K562 (cell line): Measurements from ENCODE around the gene LMO2. TPM values are rescaled to one million over a fixed set of nuclear protein-coding genes. Genes with fewer than 3 reads are reported as not detected.

ENCODE experiments used
- ATAC-seq: fragments of 200-7000 bp; cut with Tn5 transposase; 3 replicates; pipeline ENCODE4 v1.9.1; 2020; ENCODE audit warnings: moderate library complexity
- BruUV-seq: library from RNA; stranded (reverse); fragments of 400-500 nt; replicated peaks from 2 replicates; lab custom pipeline; 2021; lab: Mats Ljungman, UMichigan
- CTCF ChIA-PET: fragments of 300-600 bp; formaldehyde crosslinking; extraction: SDS; loops from one replicate; lab custom pipeline; 2021; ENCODE audit warnings: low intra/inter-chr PET ratio; lab: Yijun Ruan, JAX
- POLR2A ChIA-PET: fragments of 300-600, 350-650 bp; sonication (Branson Sonifier 250); formaldehyde crosslinking; extraction: SDS; loops from one replicate; lab custom pipeline; 2021; ENCODE audit warnings: antibody characterized with exemption, inconsistent platforms; lab: Yijun Ruan, JAX
- DNase-seq, 4 experiments: peaks; one replicate each; pipeline versions ENCODE4 v3.0.0 to v3.0.0-alpha.2; 2011 to 2018; ENCODE audit warnings: low spot score in 3 of 4, mixed read lengths in 3 of 4; ENCODE audit errors: extremely low read depth in 1 of 4
- FAIRE-seq: peaks from 2 replicates; lab custom pipeline; 2011; peaks lifted over from hg19 to GRCh38; lab: Jason Lieb, UNC
- H2AFZ ChIP-seq: 2 replicates; pipeline ENCODE4 v1.6.0; 2011; ENCODE audit warnings: low read depth, low read length, control low read depth, inconsistent platforms
- H3K27ac ChIP-seq: fragments of 200-600 bp; 3 replicates; pipeline ENCODE4 v1.8.0; 2011; ENCODE audit warnings: low read depth, mild to moderate bottlenecking, control low read depth, inconsistent platforms, low read length, moderate library complexity, mixed read lengths; ENCODE audit errors: extremely low read depth
- H3K27me3 ChIP-seq, 2 experiments: fragments of 300-600 bp in 1 of 2; 2 replicates in 1 of 2; 3 replicates in 1 of 2; pipeline versions ENCODE4 v1.6.0 to v1.8.0; 2011; ENCODE audit warnings: inconsistent platforms in 2 of 2, low read length in 2 of 2, mild to moderate bottlenecking in 1 of 2, mixed read lengths in 1 of 2, moderate library complexity in 1 of 2; ENCODE audit not compliant: control insufficient read depth in 2 of 2, insufficient read depth in 2 of 2
- H3K36me3 ChIP-seq: fragments of 300-600 bp; 3 replicates; pipeline ENCODE4 v1.8.0; 2011; ENCODE audit warnings: mild to moderate bottlenecking, low read length, inconsistent platforms; ENCODE audit not compliant: control insufficient read depth, insufficient read depth
- H3K4me1 ChIP-seq, 2 experiments: fragments of 200-600 bp in 1 of 2; replicated peaks in 1 of 2; 2 replicates in 1 of 2; 3 replicates in 1 of 2; pipeline versions ENCODE4 v1.5.1 to v1.8.0; 2011; ENCODE audit warnings: inconsistent platforms in 2 of 2, low read length in 2 of 2, mild to moderate bottlenecking in 1 of 2, mixed read lengths in 1 of 2, moderate library complexity in 1 of 2; ENCODE audit not compliant: control insufficient read depth in 2 of 2, insufficient read depth in 2 of 2
- H3K4me2 ChIP-seq: 2 replicates; pipeline ENCODE4 v1.6.1; 2011; ENCODE audit warnings: low read length, control low read depth, inconsistent platforms, mixed read lengths; ENCODE audit not compliant: insufficient read depth
- H3K4me3 ChIP-seq: fragments of 200-600 bp; sonication (generic), shearing (Covaris generic); 2 replicates; pipeline ENCODE4 v1.5.1; 2016; ENCODE audit warnings: control low read depth, inconsistent platforms
- H3K79me2 ChIP-seq: fragments of 200-600 bp; 3 replicates; pipeline ENCODE4 v1.8.0; 2011; ENCODE audit warnings: low read length, inconsistent platforms; ENCODE audit not compliant: control insufficient read depth, insufficient read depth
- H3K9ac ChIP-seq, 2 experiments: 2 replicates each; pipeline versions ENCODE4 v1.6.0 to v1.6.1; 2011; ENCODE audit warnings: low read depth in 2 of 2, low read length in 2 of 2, control low read depth in 1 of 2, inconsistent platforms in 1 of 2, mild to moderate bottlenecking in 1 of 2, mixed read lengths in 1 of 2; ENCODE audit not compliant: insufficient read depth in 1 of 2
- H3K9me1 ChIP-seq: one replicate; pipeline ENCODE4 v1.6.0; 2011; ENCODE audit warnings: inconsistent platforms, mild to moderate bottlenecking, low read length, moderate library complexity; ENCODE audit not compliant: control insufficient read depth, insufficient read depth
- H3K9me3 ChIP-seq: replicated peaks from 2 replicates; pipeline ENCODE4 v1.5.1; 2011; ENCODE audit warnings: low read depth, low read length, inconsistent platforms; ENCODE audit not compliant: control insufficient read depth, insufficient read depth
- H4K20me1 ChIP-seq: replicated peaks from 2 replicates; pipeline ENCODE4 v1.6.1; 2011; ENCODE audit warnings: low read length, inconsistent platforms, mixed read lengths; ENCODE audit not compliant: control insufficient read depth, insufficient read depth
- BCOR ChIP-seq: fragments of 450-650 bp; IDR thresholded peaks from 2 replicates; pipeline ENCODE4 v1.6.1; 2016
- ESRRA ChIP-seq: fragments of 450-650 bp; IDR thresholded peaks from 2 replicates; pipeline ENCODE4 v1.6.1; 2014; ENCODE audit warnings: low read depth, mild to moderate bottlenecking, moderate library complexity, borderline replicate concordance
- ESRRB ChIP-seq: fragments of 250-450 bp; sonication (Bioruptor Pico); IDR thresholded peaks from 2 replicates; pipeline ENCODE4 v1.5.0; 2020; ENCODE audit warnings: mild to moderate bottlenecking, moderate library complexity, borderline replicate concordance
- ILK ChIP-seq: fragments of 450-650 bp; IDR thresholded peaks from 2 replicates; pipeline ENCODE4 v1.6.1; 2016; ENCODE audit warnings: missing genetic modification characterization, low read depth, mild to moderate bottlenecking, missing compliant biosample characterization, moderate library complexity, borderline replicate concordance
- KDM1A ChIP-seq, 2 experiments: fragments of 450-650 bp; IDR thresholded peaks; 2 replicates each; pipeline ENCODE4 v1.6.1; 2016; ENCODE audit warnings: mild to moderate bottlenecking in 2 of 2
- RAD21 ChIP-seq, 2 experiments: fragments of 250-450 bp in 1 of 2; fragments of 450-650 bp in 1 of 2; sonication (Bioruptor Pico) in 1 of 2; formaldehyde crosslinking in 1 of 2; IDR thresholded peaks in 1 of 2; conservative IDR thresholded peaks in 1 of 2; 2 replicates each; pipeline versions ENCODE4 v1.4.0 to v1.8.0; 2020 to 2022; ENCODE audit warnings: mild to moderate bottlenecking in 2 of 2, moderate library complexity in 1 of 2
- RBFOX2 ChIP-seq: fragments of 200-400 bp; formaldehyde crosslinking; IDR thresholded peaks from 2 replicates; pipeline ENCODE4 v1.6.1; 2017; ENCODE audit warnings: low read depth, mild to moderate bottlenecking, low read length, moderate library complexity
- RBM25 ChIP-seq: fragments of 200-400 bp; formaldehyde crosslinking; IDR thresholded peaks from 2 replicates; pipeline ENCODE4 v1.6.1; 2018; ENCODE audit warnings: low read length, low read depth, moderate library complexity; ENCODE audit not compliant: severe bottlenecking
- ZNF717 ChIP-seq: fragments of 250-450 bp; sonication (Bioruptor Pico); IDR thresholded peaks from 2 replicates; pipeline ENCODE4 v1.5.0; 2021
- WGBS: fragments of 100-300 bp; shearing (Covaris generic); methylation state at CpG from one replicate; pipeline ENCODE4 v1.1.6; 2016; ENCODE audit warnings: low coverage, mixed read lengths; ENCODE audit not compliant: insufficient coverage; ENCODE audit errors: missing lambda C conversion rate; 5-methylcytosine and 5-hydroxymethylcytosine counted together
- in situ Hi-C: fragments of 300-500 bp; cut with MboI; formaldehyde crosslinking; loops from 4 replicates; pipeline ENCODE4 v1.15.0; 2018; ENCODE audit warnings: inconsistent platforms, mixed read lengths
- intact Hi-C: fragments of 100-400 bp; cut with micrococcal nuclease; formaldehyde crosslinking; loops from 2 replicates; pipeline ENCODE4 v1.14.2; 2022
- polyA plus RNA-seq, 8 experiments: library from polyadenylated mRNA; depleted of rRNA in 4 of 8; stranded (reverse) in 5 of 8; unstranded in 3 of 8; fragments of >200 nt; fragmentation: Nextera tagmentation in 2 of 8; fragmentation: Illumina TruSeq in 1 of 8; extraction: Ambion mirVana in 2 of 8; extraction: Trizol in 1 of 8; gene quantifications; 2 replicates each; pipeline versions ENCODE4 v1.2.1 to v1.2.3, GENCODE V29; 2011 to 2014; ENCODE audit warnings: inconsistent platforms in 1 of 8, missing spikeins in 1 of 8
- total RNA-seq, 7 experiments: library from RNA; depleted of rRNA in 6 of 7; stranded (reverse); fragments of >200 nt in 6 of 7; fragmentation: Illumina TruSeq in 2 of 7; extraction: Trizol in 2 of 7; gene quantifications; 2 replicates each; pipeline versions ENCODE4 v1.2.1 to v1.2.3, GENCODE V29; 2011 to 2021; ENCODE audit warnings: low replicate concordance in 1 of 7
- TF ChIP-seq, protein P1 (sequence below): sonication (generic); formaldehyde crosslinking; IDR thresholded peaks from 2 replicates; pipeline ENCODE4 v1.8.1; 2023; ENCODE audit warnings: mild to moderate bottlenecking, missing genetic modification reagents

The LMO2 gene
- total and polyA plus RNA-seq, 9 of the 15 experiments (the other 6 are each of a cell fraction or from before 2014, with no cell fraction given), result 6.9 to 126 (median 91.5) TPM

DNA sequence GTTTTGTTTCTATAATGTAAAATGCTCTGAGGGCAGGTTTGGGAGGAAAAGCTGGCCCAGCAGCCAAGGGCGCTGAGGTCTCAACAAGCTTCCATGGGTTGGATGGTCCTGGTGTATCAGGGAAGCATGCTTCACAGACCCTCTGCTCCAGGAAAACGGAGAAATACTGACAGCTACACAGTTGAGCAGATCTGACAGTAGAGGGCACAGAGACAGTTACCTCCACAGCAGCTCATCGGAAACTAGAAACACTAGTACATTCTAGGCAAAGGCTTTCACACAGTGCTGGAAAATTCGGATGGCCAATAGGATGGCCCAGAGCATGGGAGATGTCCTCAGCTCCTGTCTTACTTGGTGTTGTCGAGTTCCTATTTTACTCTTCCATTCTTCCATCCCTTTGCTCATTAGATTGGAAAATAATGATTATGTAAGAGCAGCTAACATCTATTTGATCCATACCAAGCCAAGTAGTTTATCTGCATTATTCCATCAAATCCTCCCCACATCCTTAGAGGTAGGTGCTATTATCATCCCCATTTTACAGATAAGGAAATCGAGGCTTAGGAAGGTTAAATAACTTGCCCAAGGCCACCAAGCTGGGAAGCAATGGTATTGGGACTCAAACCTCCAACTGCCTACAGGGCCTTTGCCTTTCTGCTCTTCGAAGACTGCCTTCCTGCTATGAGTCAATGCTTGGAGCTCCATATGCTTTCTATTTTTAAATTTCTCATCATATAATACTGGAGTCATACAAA lies 28.3 kb downstream of the LMO2 start:
- TF ChIP-seq ESRRB (CRISPR knock-in tag), result no peak
- no peak for TF ChIP-seq ILK
- TF ChIP-seq RAD21 (CRISPR knock-in tag; conservative IDR thresholded peaks at IDR 0.05 in 1 of 2, IDR thresholded peaks at IDR 0.05 in 1 of 2), result peak in 1 of 2 experiments; percentile 22; a peak in 1 of 4 replicates
- TF ChIP-seq RBM25, result peak; percentile 83
- peak; percentile 87 for TF ChIP-seq ESRRA
- TF ChIP-seq KDM1A (IDR thresholded peaks at IDR 0.05), result 0 out of 4 replicates have a peak, but pooled peaks of 1 of the 2 experiments have one; percentile 12
- TF ChIP-seq, protein P1, sequence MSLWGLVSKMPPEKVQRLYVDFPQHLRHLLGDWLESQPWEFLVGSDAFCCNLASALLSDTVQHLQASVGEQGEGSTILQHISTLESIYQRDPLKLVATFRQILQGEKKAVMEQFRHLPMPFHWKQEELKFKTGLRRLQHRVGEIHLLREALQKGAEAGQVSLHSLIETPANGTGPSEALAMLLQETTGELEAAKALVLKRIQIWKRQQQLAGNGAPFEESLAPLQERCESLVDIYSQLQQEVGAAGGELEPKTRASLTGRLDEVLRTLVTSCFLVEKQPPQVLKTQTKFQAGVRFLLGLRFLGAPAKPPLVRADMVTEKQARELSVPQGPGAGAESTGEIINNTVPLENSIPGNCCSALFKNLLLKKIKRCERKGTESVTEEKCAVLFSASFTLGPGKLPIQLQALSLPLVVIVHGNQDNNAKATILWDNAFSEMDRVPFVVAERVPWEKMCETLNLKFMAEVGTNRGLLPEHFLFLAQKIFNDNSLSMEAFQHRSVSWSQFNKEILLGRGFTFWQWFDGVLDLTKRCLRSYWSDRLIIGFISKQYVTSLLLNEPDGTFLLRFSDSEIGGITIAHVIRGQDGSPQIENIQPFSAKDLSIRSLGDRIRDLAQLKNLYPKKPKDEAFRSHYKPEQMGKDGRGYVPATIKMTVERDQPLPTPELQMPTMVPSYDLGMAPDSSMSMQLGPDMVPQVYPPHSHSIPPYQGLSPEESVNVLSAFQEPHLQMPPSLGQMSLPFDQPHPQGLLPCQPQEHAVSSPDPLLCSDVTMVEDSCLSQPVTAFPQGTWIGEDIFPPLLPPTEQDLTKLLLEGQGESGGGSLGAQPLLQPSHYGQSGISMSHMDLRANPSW, result no peak
- no peak for TF ChIP-seq ZNF717 (CRISPR knock-in tag)
- 0 out of 2 replicates have a peak, but pooled peaks have one; percentile 14 for TF ChIP-seq RBFOX2
- peak; percentile 71; the same call in 1 of the 2 replicates for TF ChIP-seq BCOR
- TF ChIP-seq, all 486 proteins: peak for 6
- ChIA-PET POLR2A (interaction anchor here (0.6 to 2.1 kb wide), 10 partner anchors 12 to 128 kb away, joined by 3 to 10 read pairs (median 4); partner anchors contain the start of gene LMO2), CTCF (interaction anchor here (1.9 kb wide), 1 partner anchor 108 kb away, joined by 5 read pairs; no protein-coding TSS in a partner anchor)
- no peak for DNase-seq
- Histone ChIP-seq H3K27me3 (no peaks in the 10 kb centered on the region), H3K27ac (no peak overlapping the region; the same call in 2 of the 3 replicates), H3K36me3 (peaks cover 98% of the 10 kb centered on the region), H3K9me1 (no peaks in the 10 kb centered on the region), H3K9me3 (no peaks in the 10 kb centered on the region), H3K4me1 (peaks cover 10 to 20% of the 10 kb centered on the region in 2 experiments; a peak in 4 of 5 replicates), H3K4me2 (no peak overlapping the region), H2AFZ (no peak overlapping the region), H3K9ac (peak overlapping the region in 1 of 2 experiments; percentile 70; a peak in 1 of 4 replicates), H3K79me2 (peaks cover 70% of the 10 kb centered on the region), H4K20me1 (no peaks in the 10 kb centered on the region), H3K4me3 (no peak overlapping the region)
- intact Hi-C loops, result no loop called here
- in situ Hi-C loops, result no loop called here
- FAIRE-seq, result no peak
- ATAC-seq, result no peak
- no TSS peak for BruUV-seq
- WGBS, result 74% methylated on average over 7 of the region's 7 CpGs
